ENCODE data around the gene GTF3A. TPM values are rescaled to one million over a fixed set of nuclear protein-coding genes. Genes with fewer than 3 reads are reported as not detected.

Gene GTF3A

GRCh38 chr13:27482983-27483382 lies 58.6 kb downstream of the GTF3A start:
- Histone ChIP-seq H3K79me1 (ENCODE audit: low read depth, low read length) (no peaks in the 10 kb centered on the region), H2BK120ac (ENCODE audit: low read depth, low read length) (no peak overlapping the region), H3K4ac (ENCODE audit: low read length) (no peak overlapping the region), H2AFZ (ENCODE audit: low read length) (no peak overlapping the region), H2BK15ac (ENCODE audit: low read length) (no peak overlapping the region), H4K91ac (ENCODE audit: low read depth, low read length, poor library complexity) (no peak overlapping the region), H3K9ac (ENCODE audit: low read depth, low read length, poor library complexity) (no peak overlapping the region), H2BK5ac (ENCODE audit: low read length) (no peak overlapping the region), H3K27me3 (ENCODE audit: control insufficient read depth in 3 of 3, insufficient read depth in 3 of 3, low read depth in 1 of 3, low read length in 3 of 3) (peaks cover 0 to 9% (median 0%) of the 10 kb centered on the region in 3 experiments), H3K4me1 (ENCODE audit: control insufficient read depth in 2 of 2, insufficient read depth in 1 of 2, low read depth in 1 of 2, low read length in 2 of 2) (no peaks in the 10 kb centered on the region), H2BK12ac (ENCODE audit: low read length) (no peak overlapping the region), H3K14ac (ENCODE audit: low read length) (no peak overlapping the region), H3K27ac (replicated peaks; ENCODE audit: low read length) (no peak overlapping the region), H3K18ac (ENCODE audit: low read length) (no peak overlapping the region), H3K4me2 (ENCODE audit: insufficient read depth, low read length, poor library complexity, severe bottlenecking) (no peak overlapping the region), H3K36me3 (replicated peaks in 1 of 2; ENCODE audit: control insufficient read depth in 2 of 2, insufficient read depth in 2 of 2, low read length in 2 of 2) (no peaks in the 10 kb centered on the region), H2AK5ac (ENCODE audit: low read depth, low read length) (no peak overlapping the region), H3K4me3 (ENCODE audit: low read length in 2 of 2) (no peak overlapping the region), H3K9me3 (replicated peaks in 1 of 2; ENCODE audit: control insufficient read depth in 2 of 2, insufficient read depth in 1 of 2, low read depth in 1 of 2, low read length in 2 of 2) (peaks cover 0 to 3% of the 10 kb centered on the region in 2 donors), H3K23ac (ENCODE audit: low read depth, low read length, poor library complexity) (no peak overlapping the region), H4K8ac (ENCODE audit: low read depth, low read length) (no peak overlapping the region)
- no CpG with 5 or more reads among the region's 7 CpGs for WGBS, 2 donors (ENCODE audit: extremely low coverage in 2 of 2, insufficient read length in 2 of 2, insufficient replicate concordance in 1 of 2)
- DNase-seq (ENCODE audit: low spot score), result no peak

DNA sequence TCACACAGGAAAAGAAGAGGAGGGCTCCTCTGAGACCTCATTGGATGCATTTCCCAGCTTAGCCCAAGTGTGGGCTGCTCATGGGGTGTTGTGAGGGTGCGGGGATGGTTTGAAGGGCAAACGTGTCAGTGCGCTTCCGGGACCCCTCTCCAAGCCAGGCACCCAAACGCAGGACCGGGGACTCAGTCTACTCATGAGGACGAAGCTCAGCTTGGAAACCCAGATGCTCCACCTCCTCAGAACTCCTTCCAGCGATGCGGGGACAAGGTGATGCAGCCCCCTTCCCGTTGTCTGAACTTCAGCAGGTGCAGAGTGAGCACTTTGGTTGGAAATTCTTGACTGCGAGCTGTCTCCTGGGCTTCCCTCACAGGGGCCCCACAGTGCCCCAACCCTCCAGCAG lies 59.0 kb downstream of the GTF3A start:
- Histone ChIP-seq H3K4me3 (ENCODE audit: low read length in 2 of 2) (no peak overlapping the region), H3K4me1 (ENCODE audit: control insufficient read depth in 2 of 2, insufficient read depth in 1 of 2, low read depth in 1 of 2, low read length in 2 of 2) (no peaks in the 10 kb centered on the region), H3K14ac (ENCODE audit: low read length) (no peak overlapping the region), H3K18ac (ENCODE audit: low read length) (no peak overlapping the region), H3K9ac (ENCODE audit: low read depth, low read length, poor library complexity) (no peak overlapping the region), H2BK120ac (ENCODE audit: low read depth, low read length) (no peak overlapping the region), H2AFZ (ENCODE audit: low read length) (no peak overlapping the region), H3K79me1 (ENCODE audit: low read depth, low read length) (no peaks in the 10 kb centered on the region), H2BK15ac (ENCODE audit: low read length) (no peak overlapping the region), H3K27ac (replicated peaks; ENCODE audit: low read length) (no peak overlapping the region), H3K4ac (ENCODE audit: low read length) (no peak overlapping the region), H3K27me3 (ENCODE audit: control insufficient read depth in 3 of 3, insufficient read depth in 3 of 3, low read depth in 1 of 3, low read length in 3 of 3) (peaks cover 0 to 9% (median 0%) of the 10 kb centered on the region in 3 experiments), H3K4me2 (ENCODE audit: insufficient read depth, low read length, poor library complexity, severe bottlenecking) (no peak overlapping the region), H4K8ac (ENCODE audit: low read depth, low read length) (no peak overlapping the region), H2AK5ac (ENCODE audit: low read depth, low read length) (no peak overlapping the region), H3K9me3 (replicated peaks in 1 of 2; ENCODE audit: control insufficient read depth in 2 of 2, insufficient read depth in 1 of 2, low read depth in 1 of 2, low read length in 2 of 2) (peaks cover 0 to 3% of the 10 kb centered on the region in 2 donors), H3K36me3 (replicated peaks in 1 of 2; ENCODE audit: control insufficient read depth in 2 of 2, insufficient read depth in 2 of 2, low read length in 2 of 2) (no peaks in the 10 kb centered on the region), H2BK5ac (ENCODE audit: low read length) (no peak overlapping the region), H2BK12ac (ENCODE audit: low read length) (no peak overlapping the region), H3K23ac (ENCODE audit: low read depth, low read length, poor library complexity) (no peak overlapping the region), H4K91ac (ENCODE audit: low read depth, low read length, poor library complexity) (no peak overlapping the region)
- WGBS, 2 donors (ENCODE audit: extremely low coverage in 2 of 2, insufficient read length in 2 of 2, insufficient replicate concordance in 1 of 2), result no CpG with 5 or more reads among the region's 11 CpGs
- DNase-seq (ENCODE audit: low spot score), result no peak

Small RNA genes lying within 50 kb of the gene (small RNA-seq; reads per million reads assigned to genes)
- not detected for gene RNY1P1 (ENCODE audit: insufficient read depth)
